Kidney (tissue), 14 donors: ENCODE measurements around the gene AGBL5. TPM values are rescaled to one million over a fixed set of nuclear protein-coding genes. Genes with fewer than 3 reads are reported as not detected.

Experiments
- DNase-seq, 5 donors: peaks; one replicate each; pipeline ENCODE4 v3.0.0-alpha.2; 2013 to 2020
- FAIRE-seq: peaks from 2 replicates; lab custom pipeline; 2012; peaks lifted over from hg19 to GRCh38; lab: Jason Lieb, UNC
- H3K27ac ChIP-seq, 2 donors: one replicate each; pipeline ENCODE4 v1.7.0; 2013; ENCODE audit warnings: low read depth in 2 of 2, low read length in 2 of 2, inconsistent platforms in 1 of 2
- H3K27me3 ChIP-seq: one replicate; pipeline ENCODE4 v1.7.1; 2013; ENCODE audit warnings: low read length, inconsistent platforms; ENCODE audit not compliant: control insufficient read depth, insufficient read depth
- H3K36me3 ChIP-seq, 3 donors: one replicate each; pipeline versions ENCODE4 v1.7.0 to v1.7.1; 2013; ENCODE audit warnings: low read length in 3 of 3, control low read depth in 1 of 3, inconsistent platforms in 1 of 3; ENCODE audit not compliant: insufficient read depth in 3 of 3, control insufficient read depth in 2 of 3
- H3K4me1 ChIP-seq, 3 donors: one replicate each; pipeline versions ENCODE4 v1.7.0 to v1.7.1; 2013; ENCODE audit warnings: low read length in 3 of 3, inconsistent platforms in 1 of 3, low read depth in 1 of 3; ENCODE audit not compliant: control insufficient read depth in 2 of 3, insufficient read depth in 2 of 3
- H3K4me3 ChIP-seq, 3 donors: one replicate each; pipeline versions ENCODE4 v1.7.0 to v1.8.1; 2013; ENCODE audit warnings: low read length in 3 of 3, control low read depth in 1 of 3, inconsistent platforms in 1 of 3
- H3K9ac ChIP-seq, 3 donors: one replicate each; pipeline versions ENCODE4 v1.7.0 to v1.7.1; 2013; ENCODE audit warnings: low read length in 3 of 3, control low read depth in 1 of 3, inconsistent platforms in 1 of 3
- H3K9me3 ChIP-seq, 3 donors: one replicate each; pipeline versions ENCODE4 v1.7.0 to v1.7.1; 2013; ENCODE audit warnings: low read length in 3 of 3, control low read depth in 1 of 3, inconsistent platforms in 1 of 3; ENCODE audit not compliant: control insufficient read depth in 2 of 3, insufficient read depth in 1 of 3
- intact Hi-C: fragments of 100-400 bp; cut with DNase I; formaldehyde crosslinking; loops from one replicate; pipeline ENCODE4 v1.11.1; 2022
- polyA plus RNA-seq: library from polyadenylated mRNA; stranded (reverse); fragments of 350-450 nt; fragmentation: Illumina TruSeq; extraction: RNeasy Lipid Tissue Mini Kit (QIAGEN cat#74804); gene quantifications from one replicate; pipeline ENCODE4 v1.2.3, GENCODE V29; 2014; ENCODE audit warnings: low read depth, low replicate concordance; ENCODE audit not compliant: insufficient read depth
- total RNA-seq: library from RNA; stranded (reverse); fragmentation: NEBNext Ultra II Directional; extraction: Animal tissue kit (Norgen Biotek cat#: 25700); gene quantifications from one replicate; pipeline ENCODE4 v1.2.1, GENCODE V29; 2021
- TF ChIP-seq, protein P1 (sequence below): IDR thresholded peaks from 3 replicates; pipeline ENCODE4 v1.5.1; 2012; ENCODE audit warnings: mild to moderate bottlenecking, moderate library complexity, borderline replicate concordance; ENCODE audit not compliant: insufficient read depth; ENCODE audit errors: extremely low read depth
- donor health status: control.
- donor health status: control.
- donor health status: control.
- donor health status: control.
- donor health status: control.
- donor health status: DM: yes; HTN: yes; CAD: no.
- donor health status: Normal renal cell carcinoma (clear cell type).

The AGBL5 gene
- total and polyA plus RNA-seq, 2 donors from 2014 or later, result 33.4 to 36.5 TPM

DNA sequence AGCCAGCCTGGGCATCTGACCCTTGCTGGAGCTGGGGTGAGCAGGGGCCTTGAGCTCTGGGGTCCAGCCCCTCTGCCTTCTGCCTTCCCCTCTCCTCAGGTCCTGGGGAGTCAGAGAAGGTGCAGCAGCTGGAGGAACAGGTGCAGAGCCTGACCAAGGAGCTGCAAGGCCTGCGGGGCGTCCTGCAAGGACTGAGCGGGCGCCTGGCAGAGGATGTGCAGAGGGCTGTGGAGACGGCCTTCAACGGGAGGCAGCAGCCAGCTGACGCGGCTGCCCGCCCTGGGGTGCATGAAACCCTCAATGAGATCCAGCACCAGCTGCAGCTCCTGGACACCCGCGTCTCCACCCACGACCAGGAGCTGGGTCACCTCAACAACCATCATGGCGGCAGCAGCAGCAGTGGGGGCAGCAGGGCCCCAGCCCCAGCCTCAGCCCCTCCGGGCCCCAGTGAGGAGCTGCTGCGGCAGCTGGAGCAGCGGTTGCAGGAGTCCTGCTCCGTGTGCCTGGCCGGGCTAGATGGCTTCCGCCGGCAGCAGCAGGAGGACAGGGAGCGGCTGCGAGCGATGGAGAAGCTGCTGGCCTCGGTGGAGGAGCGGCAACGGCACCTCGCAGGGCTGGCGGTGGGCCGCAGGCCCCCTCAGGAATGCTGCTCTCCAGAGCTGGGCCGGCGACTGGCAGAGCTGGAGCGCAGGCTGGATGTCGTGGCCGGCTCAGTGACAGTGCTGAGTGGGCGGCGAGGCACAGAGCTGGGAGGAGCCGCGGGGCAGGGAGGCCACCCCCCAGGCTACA, 30.7 kb downstream of the AGBL5 start:
- Histone ChIP-seq H3K36me3 (no peaks in the 10 kb centered on the region), H3K4me3 (no peak overlapping the region), H3K27ac (no peak overlapping the region), H3K9ac (no peak overlapping the region), H3K9me3 (no peaks in the 10 kb centered on the region), H3K27me3 (no peaks in the 10 kb centered on the region), H3K4me1 (peaks cover 0 to 19% (median 5%) of the 10 kb centered on the region in 3 donors)
- FAIRE-seq, result no peak
- intact Hi-C loops, result no loop called here
- TF ChIP-seq, protein P1, sequence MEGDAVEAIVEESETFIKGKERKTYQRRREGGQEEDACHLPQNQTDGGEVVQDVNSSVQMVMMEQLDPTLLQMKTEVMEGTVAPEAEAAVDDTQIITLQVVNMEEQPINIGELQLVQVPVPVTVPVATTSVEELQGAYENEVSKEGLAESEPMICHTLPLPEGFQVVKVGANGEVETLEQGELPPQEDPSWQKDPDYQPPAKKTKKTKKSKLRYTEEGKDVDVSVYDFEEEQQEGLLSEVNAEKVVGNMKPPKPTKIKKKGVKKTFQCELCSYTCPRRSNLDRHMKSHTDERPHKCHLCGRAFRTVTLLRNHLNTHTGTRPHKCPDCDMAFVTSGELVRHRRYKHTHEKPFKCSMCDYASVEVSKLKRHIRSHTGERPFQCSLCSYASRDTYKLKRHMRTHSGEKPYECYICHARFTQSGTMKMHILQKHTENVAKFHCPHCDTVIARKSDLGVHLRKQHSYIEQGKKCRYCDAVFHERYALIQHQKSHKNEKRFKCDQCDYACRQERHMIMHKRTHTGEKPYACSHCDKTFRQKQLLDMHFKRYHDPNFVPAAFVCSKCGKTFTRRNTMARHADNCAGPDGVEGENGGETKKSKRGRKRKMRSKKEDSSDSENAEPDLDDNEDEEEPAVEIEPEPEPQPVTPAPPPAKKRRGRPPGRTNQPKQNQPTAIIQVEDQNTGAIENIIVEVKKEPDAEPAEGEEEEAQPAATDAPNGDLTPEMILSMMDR, result no peak
- peak in 1 of 5 donors; percentile 70 for DNase-seq

DNA sequence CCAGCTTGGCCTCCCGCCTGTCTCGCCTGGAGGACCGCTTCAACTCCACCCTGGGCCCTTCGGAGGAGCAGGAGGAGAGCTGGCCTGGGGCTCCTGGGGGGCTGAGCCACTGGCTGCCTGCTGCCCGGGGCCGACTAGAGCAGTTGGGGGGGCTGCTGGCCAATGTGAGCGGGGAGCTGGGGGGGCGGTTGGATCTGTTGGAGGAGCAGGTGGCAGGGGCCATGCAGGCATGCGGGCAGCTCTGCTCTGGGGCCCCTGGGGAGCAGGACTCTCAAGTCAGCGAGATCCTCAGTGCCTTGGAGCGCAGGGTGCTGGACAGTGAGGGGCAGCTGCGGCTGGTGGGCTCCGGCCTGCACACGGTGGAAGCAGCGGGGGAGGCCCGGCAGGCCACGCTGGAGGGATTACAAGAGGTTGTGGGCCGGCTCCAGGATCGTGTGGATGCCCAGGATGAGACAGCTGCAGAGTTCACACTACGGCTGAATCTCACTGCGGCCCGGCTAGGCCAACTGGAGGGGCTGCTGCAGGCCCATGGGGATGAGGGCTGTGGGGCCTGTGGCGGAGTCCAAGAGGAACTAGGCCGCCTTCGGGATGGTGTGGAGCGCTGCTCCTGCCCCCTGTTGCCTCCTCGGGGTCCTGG, 31.4 kb downstream of the AGBL5 start:
- DNase-seq (peak in 1 of 5 donors; percentile 80), FAIRE-seq (no peak)
- intact Hi-C loops, result no loop called here
- Histone ChIP-seq H3K9me3 (no peaks in the 10 kb centered on the region), H3K9ac (no peak overlapping the region), H3K36me3 (no peaks in the 10 kb centered on the region), H3K4me1 (peaks cover 0 to 19% (median 5%) of the 10 kb centered on the region in 3 donors), H3K4me3 (no peak overlapping the region), H3K27me3 (no peaks in the 10 kb centered on the region), H3K27ac (no peak overlapping the region)
- TF ChIP-seq, protein P1, result no peak

DNA sequence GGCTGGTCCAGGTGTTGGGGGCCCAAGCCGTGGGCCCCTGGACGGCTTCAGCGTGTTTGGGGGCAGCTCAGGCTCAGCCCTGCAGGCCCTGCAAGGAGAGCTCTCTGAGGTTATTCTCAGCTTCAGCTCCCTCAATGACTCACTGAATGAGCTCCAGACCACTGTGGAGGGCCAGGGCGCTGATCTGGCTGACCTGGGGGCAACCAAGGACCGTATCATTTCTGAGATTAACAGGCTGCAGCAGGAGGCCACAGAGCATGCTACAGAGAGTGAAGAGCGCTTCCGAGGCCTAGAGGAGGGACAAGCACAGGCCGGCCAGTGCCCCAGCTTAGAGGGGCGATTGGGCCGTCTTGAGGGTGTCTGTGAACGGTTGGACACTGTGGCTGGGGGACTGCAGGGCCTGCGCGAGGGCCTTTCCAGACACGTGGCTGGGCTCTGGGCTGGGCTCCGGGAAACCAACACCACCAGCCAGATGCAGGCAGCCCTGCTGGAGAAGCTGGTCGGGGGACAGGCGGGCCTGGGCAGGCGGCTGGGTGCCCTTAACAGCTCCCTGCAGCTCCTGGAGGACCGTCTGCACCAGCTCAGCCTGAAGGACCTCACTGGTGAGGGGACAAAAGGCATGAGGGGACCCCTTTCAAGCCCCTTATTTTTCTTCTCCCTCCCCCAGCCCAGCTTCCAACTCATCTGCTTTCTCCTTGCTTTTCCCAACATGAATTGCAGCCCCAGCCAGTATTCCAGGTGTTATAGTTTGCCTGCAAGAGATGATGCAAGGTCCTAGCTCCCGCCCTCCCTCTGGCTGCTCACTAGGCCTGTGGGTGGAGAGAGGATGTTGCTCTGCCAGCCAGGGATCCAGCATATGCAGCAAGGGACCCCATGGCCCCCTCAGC, 32.2 kb downstream of the AGBL5 start:
- H3K27me3 ChIP-seq, result no peaks in the 10 kb centered on the region
- H3K9me3 ChIP-seq, result no peaks in the 10 kb centered on the region
- TF ChIP-seq, protein P1, result no peak
- H3K36me3 ChIP-seq, result no peaks in the 10 kb centered on the region
- H3K4me3 ChIP-seq, result no peak overlapping the region
- intact Hi-C loops, result no loop called here
- H3K4me1 ChIP-seq, result peaks cover 0 to 19% (median 5%) of the 10 kb centered on the region in 3 donors
- H3K9ac ChIP-seq, result no peak overlapping the region
- DNase-seq, result peak in 2 of 5 donors; percentile 33 to 79
- no peak for FAIRE-seq
- no peak overlapping the region for H3K27ac ChIP-seq
